Mucosa of descending colon (tissue), 3 donors: ENCODE measurements around the gene MMP25. TPM values are rescaled to one million over a fixed set of nuclear protein-coding genes. Genes with fewer than 3 reads are reported as not detected.

Experiments
- ATAC-seq: fragments of 200-7000 bp; cut with Tn5 transposase; one replicate; pipeline ENCODE4 v1.9.1; 2020; ENCODE audit warnings: mild to moderate bottlenecking, moderate library complexity
- DNase-seq, 3 donors: peaks; one replicate each; pipeline ENCODE4 v3.0.0-alpha.2; 2020
- H3K36me3 ChIP-seq: fragments of 200-600 bp; one replicate; pipeline ENCODE4 v1.8.0; 2021; ENCODE audit warnings: low read depth, mild to moderate bottlenecking
- H3K4me1 ChIP-seq: fragments of 200-600 bp; one replicate; pipeline ENCODE4 v1.8.0; 2021; ENCODE audit warnings: low read depth, mild to moderate bottlenecking
- H3K4me3 ChIP-seq: fragments of 200-600 bp; one replicate; pipeline ENCODE4 v1.8.0; 2021; ENCODE audit warnings: mild to moderate bottlenecking
- H3K9me3 ChIP-seq: fragments of 200-600 bp; one replicate; pipeline ENCODE4 v1.8.0; 2021; ENCODE audit warnings: mild to moderate bottlenecking
- intact Hi-C, 2 donors: fragments of 100-400 bp; cut with DNase I in 1 of 2; cut with micrococcal nuclease in 1 of 2; formaldehyde crosslinking; loops; one replicate each; pipeline versions ENCODE4 v1.11.0 to v1.11.1; 2022; cut with DNase I, micrococcal nuclease
- total RNA-seq, 3 donors: library from RNA; stranded (reverse); fragmentation: NEBNext Ultra II Directional in 2 of 3; extraction: Animal tissue kit (Norgen Biotek cat#: 25700) in 2 of 3; gene quantifications; one replicate each; pipeline versions ENCODE4 v1.2.1 to v1.2.4, GENCODE V29; 2021 to 2023
- TF ChIP-seq, protein P1 (sequence below): fragments of 200-600 bp; IDR thresholded peaks from one replicate; pipeline ENCODE4 v1.8.0; 2022; ENCODE audit warnings: antibody characterized with exemption, mild to moderate bottlenecking
- donor health status: DM: no; HTN: no; CAD: no; lungs with moderate emphysema.
- donor health status: DM: no; HTN: no; CAD: no.
- donor health status: DM: no; HTN: yes; CAD: no.

The MMP25 gene
- total RNA-seq, 3 donors from 2014 or later: 0.69 to 4.0 (median 2.1) TPM

DNA sequence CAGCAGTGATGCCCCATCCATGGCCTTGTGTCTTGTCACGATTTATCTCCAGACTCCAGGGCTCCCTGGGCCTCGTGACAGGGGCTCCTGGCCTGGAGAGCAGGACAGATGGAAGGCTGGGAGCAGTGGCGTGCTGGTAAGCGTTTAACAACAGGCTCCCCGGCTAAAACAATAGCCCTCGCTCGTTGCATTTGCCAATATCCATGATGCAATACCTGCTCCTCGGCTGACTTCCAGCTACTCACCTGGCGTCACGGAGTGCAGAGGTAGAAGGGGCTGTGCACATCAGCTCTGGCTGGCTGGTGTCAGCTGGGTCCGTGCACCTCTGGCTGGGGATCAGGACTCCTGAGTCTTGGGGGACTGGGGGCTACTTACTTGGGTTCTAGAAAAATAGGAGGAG lies 8.1 kb upstream of the MMP25 start:
- DNase-seq (peak; percentile 72 to 73 (median 72)), ATAC-seq (peak; percentile 59)
- H3K4me1 ChIP-seq: peaks cover 21% of the 10 kb centered on the region
- no peak overlapping the region for H3K4me3 ChIP-seq
- no peaks in the 10 kb centered on the region for H3K9me3 ChIP-seq
- H3K36me3 ChIP-seq: no peaks in the 10 kb centered on the region
- intact Hi-C loops: no loop called here
- TF ChIP-seq, protein P1, sequence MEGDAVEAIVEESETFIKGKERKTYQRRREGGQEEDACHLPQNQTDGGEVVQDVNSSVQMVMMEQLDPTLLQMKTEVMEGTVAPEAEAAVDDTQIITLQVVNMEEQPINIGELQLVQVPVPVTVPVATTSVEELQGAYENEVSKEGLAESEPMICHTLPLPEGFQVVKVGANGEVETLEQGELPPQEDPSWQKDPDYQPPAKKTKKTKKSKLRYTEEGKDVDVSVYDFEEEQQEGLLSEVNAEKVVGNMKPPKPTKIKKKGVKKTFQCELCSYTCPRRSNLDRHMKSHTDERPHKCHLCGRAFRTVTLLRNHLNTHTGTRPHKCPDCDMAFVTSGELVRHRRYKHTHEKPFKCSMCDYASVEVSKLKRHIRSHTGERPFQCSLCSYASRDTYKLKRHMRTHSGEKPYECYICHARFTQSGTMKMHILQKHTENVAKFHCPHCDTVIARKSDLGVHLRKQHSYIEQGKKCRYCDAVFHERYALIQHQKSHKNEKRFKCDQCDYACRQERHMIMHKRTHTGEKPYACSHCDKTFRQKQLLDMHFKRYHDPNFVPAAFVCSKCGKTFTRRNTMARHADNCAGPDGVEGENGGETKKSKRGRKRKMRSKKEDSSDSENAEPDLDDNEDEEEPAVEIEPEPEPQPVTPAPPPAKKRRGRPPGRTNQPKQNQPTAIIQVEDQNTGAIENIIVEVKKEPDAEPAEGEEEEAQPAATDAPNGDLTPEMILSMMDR: no peak

DNA sequence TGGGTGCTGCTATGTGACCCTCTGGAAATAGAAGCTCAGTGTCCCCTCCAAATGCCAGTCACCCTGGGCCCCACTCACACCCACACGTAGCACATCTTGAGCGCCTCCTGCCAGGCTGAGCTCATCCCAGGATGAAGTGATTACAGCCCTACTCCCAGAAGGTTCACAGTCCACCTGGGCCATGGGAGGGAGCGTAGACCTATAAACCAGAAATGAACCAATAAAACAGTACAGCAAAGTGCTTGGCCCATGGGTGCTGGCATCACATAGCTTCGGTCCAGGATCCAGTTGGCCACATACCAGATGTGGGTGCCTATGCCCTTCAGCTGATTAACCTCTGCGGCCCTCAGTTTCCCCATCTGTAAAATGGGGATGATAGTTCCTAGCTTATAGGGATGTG lies 7.5 kb upstream of the MMP25 start:
- Histone ChIP-seq H3K9me3 (no peaks in the 10 kb centered on the region), H3K36me3 (no peaks in the 10 kb centered on the region), H3K4me3 (no peak overlapping the region), H3K4me1 (peaks cover 21% of the 10 kb centered on the region)
- TF ChIP-seq, protein P1: no peak
- peak; percentile 81 for ATAC-seq
- intact Hi-C loops: no loop called here
- peak; percentile 75 to 81 (median 78) for DNase-seq

DNA sequence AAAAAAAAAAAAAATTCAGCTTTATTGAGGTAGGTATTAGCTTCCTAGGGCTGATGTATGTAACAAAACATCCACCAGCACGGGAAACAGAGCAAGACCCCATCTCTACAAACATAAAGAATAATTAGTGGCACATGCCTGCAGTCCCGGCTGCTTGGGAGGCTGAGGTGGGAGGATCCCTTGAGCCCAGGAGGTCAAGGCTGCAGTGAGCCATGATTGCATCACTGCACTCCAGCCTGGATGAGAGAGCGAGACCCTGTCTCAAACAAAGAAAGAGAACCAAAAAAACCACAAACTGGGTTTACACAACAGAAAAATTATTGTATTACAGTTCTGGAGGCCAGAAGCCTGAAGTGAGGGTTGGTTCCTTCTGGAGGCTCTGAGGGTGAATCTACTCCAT lies 4.0 kb upstream of the MMP25 start:
- intact Hi-C loops: no loop called here
- ATAC-seq: no peak

DNA sequence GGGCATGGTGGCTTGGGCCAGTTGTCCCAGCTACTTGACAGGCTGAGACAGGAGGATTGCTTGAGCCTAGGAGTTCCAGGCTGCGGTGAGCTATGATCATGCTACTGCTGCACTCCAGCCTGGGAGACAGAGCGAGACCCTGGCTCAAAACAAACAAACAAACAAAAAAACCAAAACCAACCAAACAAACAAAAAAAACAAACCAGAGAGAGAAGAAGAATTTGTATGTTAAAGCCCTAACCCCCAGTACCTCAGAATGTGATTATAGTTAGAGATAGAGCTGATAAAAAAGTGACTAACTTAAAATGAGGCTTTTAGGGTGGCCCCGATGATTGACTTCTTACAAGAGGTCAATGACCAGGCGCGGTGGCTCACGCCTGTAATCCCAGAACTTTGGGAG lies 1.7 kb upstream of the MMP25 start:
- Histone ChIP-seq H3K36me3 (no peaks in the 10 kb centered on the region), H3K9me3 (no peaks in the 10 kb centered on the region), H3K4me1 (peaks cover 19% of the 10 kb centered on the region), H3K4me3 (no peak overlapping the region)
- intact Hi-C loops: no loop called here
- no peak for ATAC-seq
- no peak for DNase-seq
- TF ChIP-seq, protein P1: no peak

More for the DNA sequence above, 4.0 kb upstream of the MMP25 start:
- DNase-seq: no peak
- no peaks in the 10 kb centered on the region for H3K36me3 ChIP-seq
- H3K9me3 ChIP-seq: no peaks in the 10 kb centered on the region
- no peak overlapping the region for H3K4me3 ChIP-seq
- peaks cover 26% of the 10 kb centered on the region for H3K4me1 ChIP-seq
- TF ChIP-seq, protein P1: no peak

DNA sequence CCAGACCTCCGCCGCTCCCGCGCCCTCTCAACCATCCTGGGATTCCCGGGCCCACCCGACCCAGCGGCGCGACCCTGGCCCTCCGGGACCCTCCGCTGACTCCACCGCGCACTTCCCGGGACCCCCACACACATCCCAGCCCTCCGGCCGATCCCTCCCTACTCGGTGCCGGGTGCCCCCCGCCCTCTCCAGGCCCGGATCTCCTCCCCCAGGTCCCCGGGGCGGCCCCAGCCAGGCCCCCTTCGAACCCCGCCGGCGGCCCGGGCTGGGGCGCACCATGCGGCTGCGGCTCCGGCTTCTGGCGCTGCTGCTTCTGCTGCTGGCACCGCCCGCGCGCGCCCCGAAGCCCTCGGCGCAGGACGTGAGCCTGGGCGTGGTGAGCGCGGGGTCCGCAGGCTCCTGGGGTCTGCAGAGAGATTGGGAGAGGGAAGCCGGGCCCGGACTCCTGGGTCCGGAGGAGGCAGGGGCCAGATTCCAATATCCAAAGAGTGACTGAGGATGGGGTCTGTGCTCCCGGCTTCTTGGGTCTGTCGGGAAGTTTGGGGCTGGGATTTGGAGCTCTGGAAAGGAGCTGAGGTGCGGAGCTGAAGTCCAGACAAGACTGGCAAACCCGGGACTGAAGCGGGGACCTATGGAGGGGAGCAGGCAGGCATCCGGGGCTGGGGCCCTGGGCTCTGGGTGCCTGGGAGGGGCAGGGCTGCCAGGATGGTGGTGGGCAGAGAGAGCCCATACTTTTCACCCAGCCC lies 453 bp downstream of the MMP25 start:
- peaks cover 19% of the 10 kb centered on the region for H3K4me1 ChIP-seq
- no peak overlapping the region for H3K4me3 ChIP-seq
- ATAC-seq (peak; percentile 35), DNase-seq (no peak)
- intact Hi-C loops: no loop called here
- H3K9me3 ChIP-seq: no peaks in the 10 kb centered on the region
- no peaks in the 10 kb centered on the region for H3K36me3 ChIP-seq
- TF ChIP-seq, protein P1: no peak

DNA sequence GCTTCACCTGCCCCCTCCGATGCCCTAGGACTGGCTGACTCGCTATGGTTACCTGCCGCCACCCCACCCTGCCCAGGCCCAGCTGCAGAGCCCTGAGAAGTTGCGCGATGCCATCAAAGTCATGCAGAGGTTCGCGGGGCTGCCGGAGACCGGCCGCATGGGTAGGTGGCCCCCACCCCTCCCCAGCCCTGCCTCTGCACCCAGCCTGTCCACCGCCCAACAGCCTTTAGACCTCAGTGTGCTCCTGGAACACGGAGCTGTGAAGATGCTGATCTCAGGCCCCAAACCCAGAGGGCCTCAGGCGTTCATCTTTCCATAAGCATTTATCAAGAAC lies 993 bp downstream of the MMP25 start:
- DNase-seq: no peak
- Histone ChIP-seq H3K4me3 (no peak overlapping the region), H3K9me3 (no peaks in the 10 kb centered on the region), H3K36me3 (no peaks in the 10 kb centered on the region), H3K4me1 (peaks cover 19% of the 10 kb centered on the region)
- no peak for ATAC-seq
- intact Hi-C loops: no loop called here
- TF ChIP-seq, protein P1: no peak
